WERI-Rb-1 (cell line): ENCODE measurements around the gene PRSS33.

Experiments used
- DNase-seq: peaks from one replicate; pipeline ENCODE4 v3.0.0-alpha.2; 2020
- H3K27ac ChIP-seq: fragments of 250-450 bp; sonication (Bioruptor Pico); 2 replicates; pipeline ENCODE4 v1.5.1; 2020; ENCODE audit warnings: mild to moderate bottlenecking, moderate library complexity
- H3K27me3 ChIP-seq: fragments of 250-450 bp; sonication (Bioruptor Pico); 2 replicates; pipeline ENCODE4 v1.5.1; 2021; ENCODE audit warnings: mild to moderate bottlenecking, low read depth, moderate library complexity; ENCODE audit not compliant: insufficient read depth, severe bottlenecking
- H3K36me3 ChIP-seq: fragments of 250-450 bp; sonication (Bioruptor Pico); 2 replicates; pipeline ENCODE4 v1.5.1; 2020; ENCODE audit warnings: mild to moderate bottlenecking, moderate library complexity
- H3K4me3 ChIP-seq: 2 replicates; pipeline ENCODE4 v1.5.1; 2011; ENCODE audit warnings: low read depth, mild to moderate bottlenecking, control low read depth, low read length
- H3K9me3 ChIP-seq: fragments of 250-450 bp; sonication (Bioruptor Pico); 2 replicates; pipeline ENCODE4 v1.5.1; 2021; ENCODE audit warnings: mild to moderate bottlenecking, moderate library complexity; ENCODE audit not compliant: severe bottlenecking
- CTCF ChIP-seq: IDR thresholded peaks from 2 replicates; pipeline ENCODE4 v1.5.1; 2011; ENCODE audit warnings: low read depth, mild to moderate bottlenecking, control low read depth, inconsistent platforms, low read length

The PRSS33 gene

GRCh38 chr16:2803545-2804195, 16.3 kb upstream of the PRSS33 start:
- Histone ChIP-seq H3K9me3 (peaks cover 3% of the 10 kb centered on the region), H3K4me3 (no peak overlapping the region), H3K27me3 (no peaks in the 10 kb centered on the region), H3K36me3 (no peaks in the 10 kb centered on the region), H3K27ac (no peak overlapping the region)
- no peak for TF ChIP-seq CTCF
- no peak for DNase-seq

GRCh38 chr16:2799859-2800226, 12.5 kb upstream of the PRSS33 start:
- TF ChIP-seq CTCF: no peak
- DNase-seq: no peak

GRCh38 chr16:2799205-2799858, 12.0 kb upstream of the PRSS33 start:
- DNase-seq: no peak
- Histone ChIP-seq H3K9me3 (peaks cover 3% of the 10 kb centered on the region), H3K36me3 (no peaks in the 10 kb centered on the region), H3K27ac (0 out of 2 replicates have a peak overlapping the region, but pooled peaks have one; percentile 35), H3K4me3 (no peak overlapping the region), H3K27me3 (no peaks in the 10 kb centered on the region)
- no peak for TF ChIP-seq CTCF

More at GRCh38 chr16:2799859-2800226, 12.5 kb upstream of the PRSS33 start:
- H3K27ac ChIP-seq: 0 out of 2 replicates have a peak overlapping the region, but pooled peaks have one; percentile 35
- H3K27me3 ChIP-seq: no peaks in the 10 kb centered on the region
- peaks cover 3% of the 10 kb centered on the region for H3K9me3 ChIP-seq
- H3K4me3 ChIP-seq: no peak overlapping the region
- no peaks in the 10 kb centered on the region for H3K36me3 ChIP-seq

GRCh38 chr16:2798723-2799204, 11.4 kb upstream of the PRSS33 start:
- Histone ChIP-seq H3K36me3 (no peaks in the 10 kb centered on the region), H3K27me3 (no peaks in the 10 kb centered on the region), H3K9me3 (peaks cover 3% of the 10 kb centered on the region), H3K4me3 (no peak overlapping the region), H3K27ac (no peak overlapping the region)
- no peak for TF ChIP-seq CTCF
- no peak for DNase-seq

- Histone ChIP-seq H3K4me3 (no peak overlapping the region), H3K36me3 (no peaks in the 10 kb centered on the region), H3K27me3 (no peaks in the 10 kb centered on the region), H3K9me3 (no peaks in the 10 kb centered on the region), H3K27ac (no peak overlapping the region)
- TF ChIP-seq CTCF: no peak
- no peak for DNase-seq
Measured at GRCh38 chr16:2795395-2796143, 8.2 kb upstream of the PRSS33 start.
